ENCODE data around the gene TH. TPM values are rescaled to one million over a fixed set of nuclear protein-coding genes. Genes with fewer than 3 reads are reported as not detected.

TH gene
- polyA plus RNA-seq, 4 donors = 0.58 to 2.0 (median 0.96) TPM

DNA sequence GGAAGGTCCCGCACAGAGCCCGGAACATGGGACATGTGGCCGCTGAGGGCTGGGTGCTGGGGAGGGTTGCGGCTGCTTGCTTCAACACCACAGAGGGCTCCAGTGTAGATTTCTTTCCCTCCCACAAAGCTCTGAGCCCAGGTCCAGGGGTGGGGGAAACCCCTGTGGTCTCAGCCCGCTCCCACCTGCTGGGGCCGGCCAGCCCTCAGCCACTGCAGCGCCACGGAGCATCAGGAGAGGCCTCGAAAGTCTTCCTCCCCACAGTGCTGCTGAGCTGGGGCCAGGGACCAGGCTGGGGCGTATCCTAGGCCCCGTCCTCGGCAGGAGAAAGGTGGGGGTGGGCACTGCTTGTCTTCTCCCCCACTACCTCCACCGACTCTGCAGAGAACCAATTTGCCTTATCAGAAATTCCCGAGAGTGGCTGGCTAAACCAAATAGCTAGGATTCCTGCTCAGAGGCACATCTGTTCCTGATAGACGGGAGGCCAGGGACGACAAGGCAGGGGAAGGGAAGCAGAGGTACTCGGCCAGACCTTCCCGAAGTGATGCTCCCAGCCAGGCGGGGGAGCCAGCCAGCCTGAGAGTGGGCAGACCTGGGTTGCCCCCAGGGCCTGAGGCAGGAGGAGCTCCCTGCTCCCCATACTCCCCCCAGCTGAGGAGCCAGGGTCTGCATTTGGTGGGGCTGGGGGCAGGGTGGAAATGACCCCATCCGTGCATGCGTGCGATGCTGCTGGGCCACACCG is 51.1 kb downstream of the TH start:
- no peak for DNase-seq (ENCODE audit: low read depth in 4 of 4, low spot score in 3 of 4)

DNA sequence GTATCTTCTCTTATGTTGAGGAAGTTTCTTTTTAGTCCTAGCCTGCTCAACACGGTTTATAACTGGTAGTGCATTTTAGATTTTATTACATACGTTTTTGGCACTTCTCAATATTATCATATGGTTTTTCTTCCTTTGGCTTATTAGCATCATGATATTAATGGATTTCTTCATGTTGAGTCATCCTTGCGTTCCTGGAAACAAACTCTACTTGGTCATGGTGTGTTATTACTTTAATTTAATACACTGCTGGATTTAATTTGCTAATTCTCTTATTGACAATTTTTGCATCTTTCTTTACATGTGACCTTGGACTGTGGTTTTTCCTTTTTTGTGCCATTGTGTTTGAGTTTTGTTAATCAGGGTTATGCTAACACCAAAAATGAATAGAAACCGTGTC is 52.9 kb downstream of the TH start:
- no peak for DNase-seq (ENCODE audit: low read depth in 4 of 4, low spot score in 3 of 4)

DNA sequence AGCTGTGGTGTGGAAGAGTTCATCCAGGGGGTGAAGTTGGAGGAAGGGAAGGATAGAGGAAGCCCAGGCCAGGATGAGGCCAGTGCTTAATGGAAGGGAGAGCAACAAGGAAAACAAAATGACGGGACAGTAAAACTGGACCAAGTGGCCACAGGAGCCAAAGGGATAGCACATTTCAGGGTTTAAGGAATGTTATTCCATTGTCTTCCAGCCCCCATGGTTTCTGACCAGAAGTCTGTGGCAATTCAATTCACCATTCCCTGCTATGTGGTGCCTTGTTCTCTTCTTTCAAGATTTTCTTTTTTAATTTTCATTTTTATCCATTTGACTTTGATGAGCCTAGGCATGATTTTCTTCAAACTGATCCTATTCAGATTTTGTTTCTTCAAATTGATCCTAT is 54.9 kb downstream of the TH start:
- no peak for DNase-seq (ENCODE audit: low read depth in 4 of 4, low spot score in 3 of 4)

DNA sequence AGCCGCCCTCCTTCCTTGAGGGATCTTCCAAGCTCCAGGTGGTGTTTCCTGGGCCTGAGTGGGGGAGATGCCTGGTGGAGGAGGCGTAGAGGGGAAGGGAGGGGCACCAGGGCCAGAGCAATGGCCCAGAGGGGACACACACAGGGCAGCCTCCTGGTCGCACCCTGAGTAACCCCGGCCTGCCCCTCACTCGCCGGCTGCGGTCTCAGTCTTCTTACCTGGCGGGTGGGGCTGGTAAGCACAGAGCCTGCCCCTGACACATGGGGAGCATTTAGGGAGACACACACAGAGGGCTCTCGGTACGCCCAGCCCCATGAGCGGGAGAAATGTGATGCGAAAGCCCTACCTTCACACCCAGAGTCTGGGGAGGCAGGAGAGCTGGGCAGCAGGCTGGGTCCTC is 56.3 kb downstream of the TH start:
- no peak for DNase-seq (ENCODE audit: low read depth in 4 of 4, low spot score in 3 of 4)

DNA sequence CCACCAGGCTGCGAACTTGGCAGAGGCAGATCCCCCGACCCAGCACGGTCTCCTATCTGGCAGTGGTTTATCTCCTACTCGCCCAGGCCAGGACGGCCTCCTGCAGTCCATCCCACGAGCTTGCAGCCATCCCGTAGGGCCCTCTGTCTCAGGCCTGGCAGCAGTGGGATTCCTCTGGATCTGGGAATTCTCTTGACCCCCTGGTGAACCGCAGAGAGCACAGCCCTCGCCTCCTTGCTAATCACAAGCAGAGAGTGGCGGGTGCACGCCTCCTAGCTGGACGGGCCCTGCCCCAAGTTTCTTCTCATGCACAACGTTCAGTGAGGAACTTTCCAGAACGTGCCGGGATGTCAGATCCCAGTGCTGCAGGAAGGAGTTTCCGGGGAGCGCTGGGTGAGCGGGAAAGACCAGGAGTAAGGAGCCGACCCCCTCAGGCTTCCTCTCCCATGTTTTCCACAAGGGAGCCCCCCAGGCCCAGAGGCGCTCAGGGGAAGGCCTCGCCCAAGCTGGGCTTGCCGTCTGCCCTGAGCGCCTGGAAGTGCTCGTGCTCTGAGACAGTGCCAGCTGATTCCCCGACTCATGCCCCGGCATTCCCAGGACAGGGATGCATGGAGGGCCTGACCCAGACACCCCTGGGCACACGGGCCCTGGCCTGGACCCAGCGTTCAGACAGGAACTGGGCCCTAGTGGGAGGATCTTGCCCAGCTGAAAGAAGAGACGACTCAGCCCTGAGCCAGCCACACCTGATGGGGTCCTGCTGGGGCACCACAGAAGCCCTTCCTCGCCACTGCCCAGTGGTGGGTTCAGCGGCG is 57.0 kb downstream of the TH start:
- no peak for DNase-seq (ENCODE audit: low read depth in 4 of 4, low spot score in 3 of 4)

Other genes starting within 250 kb of the TH start
- gene MRPL23, start 224.5 kb downstream of the TH start, polyA plus RNA-seq (ENCODE audit: insufficient read length in 4 of 4) = 10 to 100 TPM; 49.5 to 76.5 (median 54.2) TPM
- gene H19, start 174.0 kb downstream of the TH start, polyA plus RNA-seq (ENCODE audit: insufficient read length in 4 of 4) = 1,000 to 10,000 TPM; 2,958 to 3,802 (median 3,161) TPM
- 100 to 1,000 TPM; 761 to 994 (median 807) TPM for gene IGF2, start 32.4 kb downstream of the TH start, polyA plus RNA-seq (ENCODE audit: insufficient read length in 4 of 4)
- not detected for gene INS, start 10.6 kb downstream of the TH start, polyA plus RNA-seq (ENCODE audit: insufficient read length in 4 of 4)
- gene ASCL2, start 98.8 kb upstream of the TH start, polyA plus RNA-seq (ENCODE audit: insufficient read length in 4 of 4) = 1 to 10 TPM; 2.6 to 4.5 (median 3.3) TPM
- gene C11orf21, start 130.1 kb upstream of the TH start, polyA plus RNA-seq (ENCODE audit: insufficient read length in 4 of 4) = 1 to 10 TPM in 1 of 4 donors, under 1 TPM in 3; 0.62 to 1.0 (median 0.64) TPM
- 1 to 10 TPM; 1.2 to 2.0 (median 1.5) TPM for gene TSPAN32, start 130.2 kb upstream of the TH start, polyA plus RNA-seq (ENCODE audit: insufficient read length in 4 of 4)
- 100 to 1,000 TPM; 647 to 670 (median 656) TPM for gene CD81, start 205.5 kb upstream of the TH start, polyA plus RNA-seq (ENCODE audit: insufficient read length in 4 of 4)
- gene TSSC4, start 228.9 kb upstream of the TH start, polyA plus RNA-seq (ENCODE audit: insufficient read length in 4 of 4) = 10 to 100 TPM; 32.5 to 47.1 (median 37.6) TPM